GM10266 (cell line): ENCODE data around the gene NTM.
"Not testable (repeated sequence)": the region's sequence is repeated elsewhere in the genome, so short reads cannot be mapped to it uniquely, and the experiment has no call there.

ENCODE experiments used
- DNase-seq: peaks from one replicate; pipeline ENCODE4 v3.0.0; 2012; ENCODE audit errors: extremely low spot score
- CTCF ChIP-seq: IDR thresholded peaks from 2 replicates; pipeline ENCODE4 v1.5.1; 2012; ENCODE audit warnings: mild to moderate bottlenecking, low read depth; ENCODE audit not compliant: control insufficient read depth, insufficient read depth; ENCODE audit errors: missing control alignments

Gene NTM

GRCh38 chr11:131422029-131422428 lies 51.6 kb downstream of the NTM start:
- no peak for TF ChIP-seq CTCF
- DNase-seq, result no peak

GRCh38 chr11:131422496-131422895 lies 52.1 kb downstream of the NTM start:
- DNase-seq, result no peak
- TF ChIP-seq CTCF, result no peak

GRCh38 chr11:131423688-131424087 lies 53.3 kb downstream of the NTM start:
- no peak for TF ChIP-seq CTCF
- DNase-seq, result no peak

- DNase-seq, result not testable (repeated sequence)
Measured at GRCh38 chr11:131424257-131424876, 54.0 kb downstream of the NTM start.

- no peak for DNase-seq
Measured at GRCh38 chr11:131425285-131425684, 54.9 kb downstream of the NTM start.

GRCh38 chr11:131428853-131429252 lies 58.4 kb downstream of the NTM start:
- no peak for DNase-seq
- no peak for TF ChIP-seq CTCF

More at GRCh38 chr11:131425285-131425684, 54.9 kb downstream of the NTM start:
- no peak for TF ChIP-seq CTCF

- no peak for DNase-seq
Measured at GRCh38 chr11:131430473-131431208, 60.2 kb downstream of the NTM start.

More at GRCh38 chr11:131430473-131431208, 60.2 kb downstream of the NTM start:
- TF ChIP-seq CTCF, result no peak
